ENCODE data around the gene JARID2. TPM values are rescaled to one million over a fixed set of nuclear protein-coding genes. Genes with fewer than 3 reads are reported as not detected.
A peak's percentile ranks its signal among the peaks of the same experiment; 100 is the strongest.

Gene JARID2
- total and polyA plus RNA-seq, 8 donors, result 2.4 to 6.7 (median 3.7) TPM

DNA sequence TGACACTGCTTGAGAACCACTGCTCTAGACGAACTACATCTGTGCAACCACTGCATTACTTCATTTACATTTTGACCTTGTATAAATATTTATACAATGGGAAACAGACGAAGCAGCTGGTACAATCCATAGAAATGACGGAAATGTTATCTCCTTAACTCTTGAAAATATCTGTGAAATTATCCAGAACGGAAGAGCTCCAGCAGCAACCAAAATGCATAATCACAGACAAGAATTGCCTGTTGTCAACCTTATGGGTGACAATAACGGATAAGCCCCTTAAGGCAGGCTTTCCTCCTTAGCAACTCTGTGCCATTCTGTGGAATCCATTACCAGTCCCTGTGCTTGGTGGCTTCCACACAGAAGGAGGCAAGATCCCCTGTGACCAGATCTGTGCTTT is 301.5 kb downstream of the JARID2 start:
- no peaks in the 10 kb centered on the region for H3K36me3 ChIP-seq
- no peak overlapping the region for H3K27ac ChIP-seq
- FAIRE-seq, result no peak
- DNase-seq, result no peak
- H3K4me3 ChIP-seq, result no peak overlapping the region
- no peak for ATAC-seq
- WGBS, 2 donors, result 44 to 49% methylated on average over 5 of the region's 5 CpGs
- no peaks in the 10 kb centered on the region for H3K4me1 ChIP-seq
- H3K27me3 ChIP-seq, result no peaks in the 10 kb centered on the region
- TF ChIP-seq, protein P1, sequence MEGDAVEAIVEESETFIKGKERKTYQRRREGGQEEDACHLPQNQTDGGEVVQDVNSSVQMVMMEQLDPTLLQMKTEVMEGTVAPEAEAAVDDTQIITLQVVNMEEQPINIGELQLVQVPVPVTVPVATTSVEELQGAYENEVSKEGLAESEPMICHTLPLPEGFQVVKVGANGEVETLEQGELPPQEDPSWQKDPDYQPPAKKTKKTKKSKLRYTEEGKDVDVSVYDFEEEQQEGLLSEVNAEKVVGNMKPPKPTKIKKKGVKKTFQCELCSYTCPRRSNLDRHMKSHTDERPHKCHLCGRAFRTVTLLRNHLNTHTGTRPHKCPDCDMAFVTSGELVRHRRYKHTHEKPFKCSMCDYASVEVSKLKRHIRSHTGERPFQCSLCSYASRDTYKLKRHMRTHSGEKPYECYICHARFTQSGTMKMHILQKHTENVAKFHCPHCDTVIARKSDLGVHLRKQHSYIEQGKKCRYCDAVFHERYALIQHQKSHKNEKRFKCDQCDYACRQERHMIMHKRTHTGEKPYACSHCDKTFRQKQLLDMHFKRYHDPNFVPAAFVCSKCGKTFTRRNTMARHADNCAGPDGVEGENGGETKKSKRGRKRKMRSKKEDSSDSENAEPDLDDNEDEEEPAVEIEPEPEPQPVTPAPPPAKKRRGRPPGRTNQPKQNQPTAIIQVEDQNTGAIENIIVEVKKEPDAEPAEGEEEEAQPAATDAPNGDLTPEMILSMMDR (IDR thresholded peaks at IDR 0.05), result no peak
- no peaks in the 10 kb centered on the region for H3K9me3 ChIP-seq
- intact Hi-C loops (cut with DNase I), result no loop called here

DNA sequence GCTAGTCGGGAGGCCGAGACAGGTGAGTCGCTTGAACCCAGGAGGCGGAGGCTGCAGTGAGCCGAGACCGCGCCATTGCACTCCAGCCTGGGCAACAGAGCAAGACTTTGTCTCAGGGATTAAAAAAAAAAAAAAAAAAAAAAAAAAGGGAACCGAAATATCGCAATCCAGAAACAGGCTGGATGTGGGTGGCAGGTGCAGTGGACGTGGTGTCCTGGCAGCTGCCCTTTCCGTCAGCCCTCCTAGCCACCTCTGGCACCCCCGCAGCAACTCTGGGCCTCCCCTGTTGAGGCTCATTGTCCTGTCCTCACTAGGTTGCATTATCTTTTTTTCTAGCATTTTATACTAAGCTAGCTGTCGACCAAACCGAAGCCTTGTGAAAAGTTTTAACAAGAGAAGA is 303.5 kb downstream of the JARID2 start:
- FAIRE-seq (no peak), DNase-seq (no peak), ATAC-seq (no peak)
- TF ChIP-seq, protein P1 (IDR thresholded peaks at IDR 0.05), result no peak
- Histone ChIP-seq H3K27me3 (no peaks in the 10 kb centered on the region), H3K27ac (no peak overlapping the region), H3K4me3 (no peak overlapping the region), H3K9me3 (no peaks in the 10 kb centered on the region), H3K36me3 (no peaks in the 10 kb centered on the region), H3K4me1 (no peaks in the 10 kb centered on the region)
- WGBS, 2 donors, result 91 to 94% methylated on average over 14 of the region's 14 CpGs
- intact Hi-C loops (cut with DNase I), result no loop called here

DNA sequence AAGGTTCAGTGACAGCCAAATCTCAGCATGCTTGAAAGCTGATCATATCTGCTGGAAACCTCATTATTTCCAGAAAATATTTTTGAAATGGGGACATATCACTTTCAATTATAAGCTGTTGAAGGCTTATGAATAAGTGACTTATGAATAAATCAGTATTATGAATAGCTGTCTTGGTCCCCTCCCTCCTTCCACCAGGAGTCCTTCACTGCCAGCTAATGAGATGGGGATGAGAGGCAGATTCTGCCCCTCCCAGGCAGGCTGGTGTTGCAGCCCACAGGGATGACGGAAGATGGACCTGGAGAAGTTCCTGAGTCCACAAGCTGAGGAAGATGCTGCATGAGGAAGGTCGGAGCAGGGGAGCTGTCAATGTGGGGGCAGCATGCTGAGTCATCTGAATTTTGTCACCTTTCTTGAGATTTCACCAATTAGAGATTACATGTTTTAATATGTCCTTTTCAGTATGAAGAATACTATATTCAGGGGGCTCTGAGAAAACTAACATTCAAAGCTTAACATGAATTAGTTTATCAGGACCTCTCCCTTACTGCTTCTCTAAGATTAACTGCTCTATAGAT is 304.8 kb downstream of the JARID2 start:
- Histone ChIP-seq H3K27ac (no peak overlapping the region), H3K9me3 (no peaks in the 10 kb centered on the region), H3K36me3 (no peaks in the 10 kb centered on the region), H3K27me3 (no peaks in the 10 kb centered on the region), H3K4me1 (no peaks in the 10 kb centered on the region), H3K4me3 (no peak overlapping the region)
- TF ChIP-seq, protein P1 (IDR thresholded peaks at IDR 0.05), result no peak
- no peak for FAIRE-seq
- WGBS, 2 donors, result 86 to 93% methylated on average over 2 of the region's 2 CpGs
- ATAC-seq, result no peak
- intact Hi-C loops (cut with DNase I), result no loop called here
- no peak for DNase-seq

DNA sequence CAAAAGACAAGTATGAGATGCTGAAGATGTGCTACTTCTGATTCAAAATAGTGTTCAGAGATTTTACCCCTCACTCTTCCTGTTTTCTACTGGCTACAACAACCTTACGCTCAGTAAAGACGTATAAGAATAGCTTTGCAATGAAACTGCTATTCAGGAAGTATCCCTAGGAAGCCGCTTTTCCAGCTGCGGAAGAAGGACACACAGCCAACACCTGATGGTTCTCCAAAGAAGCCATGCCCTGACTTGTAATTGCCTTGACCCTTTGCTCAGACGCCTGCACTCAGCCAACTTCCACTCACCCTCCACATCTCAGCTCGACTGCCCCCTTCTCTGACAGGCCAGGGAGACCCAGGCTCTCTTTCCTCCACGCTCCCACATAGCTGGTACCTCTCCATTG is 305.4 kb downstream of the JARID2 start:
- 88 to 92% methylated on average over 7 of the region's 7 CpGs for WGBS, 2 donors
- ATAC-seq, result no peak
- no peak overlapping the region for H3K27ac ChIP-seq

DNA sequence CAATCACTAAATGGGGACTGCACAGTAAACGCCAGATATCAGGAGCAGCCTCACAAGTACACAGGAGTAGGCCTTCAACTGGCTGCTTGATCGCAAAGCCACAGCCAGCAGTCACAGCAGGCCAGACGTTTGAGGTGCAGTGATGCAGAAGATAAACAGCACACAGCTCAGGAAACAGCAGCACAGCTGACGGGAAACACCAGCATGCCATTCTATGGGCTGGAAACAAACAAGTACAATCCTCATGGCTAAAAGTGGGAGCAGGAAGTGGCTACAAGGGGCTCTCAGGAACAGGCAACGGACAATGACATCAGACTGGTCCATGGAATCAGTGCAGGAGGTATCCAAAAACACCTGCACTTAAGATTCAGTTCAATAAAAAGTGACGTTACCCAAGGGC is 305.9 kb downstream of the JARID2 start:
- WGBS, 2 donors, result 51 to 54% methylated on average over 6 of the region's 6 CpGs

More for the DNA sequence above, 305.4 kb downstream of the JARID2 start:
- Histone ChIP-seq H3K27me3 (no peaks in the 10 kb centered on the region), H3K4me1 (no peaks in the 10 kb centered on the region), H3K4me3 (no peak overlapping the region), H3K36me3 (no peaks in the 10 kb centered on the region), H3K9me3 (no peaks in the 10 kb centered on the region)
- TF ChIP-seq, protein P1 (IDR thresholded peaks at IDR 0.05), result no peak
- DNase-seq (no peak), FAIRE-seq (no peak)
- intact Hi-C loops (cut with DNase I), result no loop called here

More for the DNA sequence above, 305.9 kb downstream of the JARID2 start:
- Histone ChIP-seq H3K36me3 (no peaks in the 10 kb centered on the region), H3K27ac (no peak overlapping the region), H3K27me3 (no peaks in the 10 kb centered on the region), H3K4me1 (no peaks in the 10 kb centered on the region), H3K4me3 (no peak overlapping the region), H3K9me3 (no peaks in the 10 kb centered on the region)
- TF ChIP-seq, protein P1 (IDR thresholded peaks at IDR 0.05), result no peak
- intact Hi-C loops (cut with DNase I), result no loop called here
- DNase-seq (peak in 1 of 6 donors; percentile 13), FAIRE-seq (no peak), ATAC-seq (peak in 3 of 4 donors; percentile 25 to 84 (median 68))

All from pancreas (tissue), 10 donors.